ENCODE data around the gene ZSCAN16.
"Not testable (repeated sequence)": the region's sequence is repeated elsewhere in the genome, so short reads cannot be mapped to it uniquely, and the experiment has no call there.

The ZSCAN16 gene

DNA sequence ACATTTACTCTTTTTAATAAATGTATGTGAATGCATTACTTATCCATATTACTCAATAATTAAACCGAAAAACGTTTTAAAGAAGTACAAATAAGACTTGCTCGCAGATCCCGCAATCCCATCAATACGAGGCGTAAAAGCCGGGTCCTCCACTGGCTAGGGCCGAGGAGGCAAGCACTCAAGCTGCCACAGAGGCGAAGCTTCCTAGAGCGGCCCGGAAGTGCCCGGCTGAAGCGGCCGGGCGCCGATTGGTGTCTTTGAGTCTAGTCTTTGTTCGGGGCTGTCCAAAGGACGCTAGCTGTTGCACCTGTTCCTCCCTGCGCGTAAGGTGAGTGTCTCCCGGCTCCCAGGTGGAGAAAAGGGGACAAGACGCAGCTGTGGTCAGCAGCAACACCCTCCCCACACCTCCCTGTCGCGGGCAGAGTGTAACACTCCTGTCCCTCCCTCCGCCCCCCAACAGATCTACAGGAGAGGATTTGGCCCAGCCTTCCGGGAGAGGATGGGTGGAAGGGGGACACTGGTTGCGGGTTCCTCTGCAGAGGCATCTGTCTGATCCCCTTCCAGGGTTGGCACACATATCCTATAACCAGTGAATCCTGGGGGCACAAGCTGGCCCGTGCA is at the start of gene ZSCAN16:
TSS of gene ZSCAN16 (plus strand) at position 260 of the 621 bp plus-strand sequence. CDS start 835 bp downstream, outside the sequence.
- DNase-seq: peak; percentile 84

GRCh38 chr6:28078050-28078449 is 46.4 kb upstream of the ZSCAN16 start:
- DNase-seq: no peak

DNA sequence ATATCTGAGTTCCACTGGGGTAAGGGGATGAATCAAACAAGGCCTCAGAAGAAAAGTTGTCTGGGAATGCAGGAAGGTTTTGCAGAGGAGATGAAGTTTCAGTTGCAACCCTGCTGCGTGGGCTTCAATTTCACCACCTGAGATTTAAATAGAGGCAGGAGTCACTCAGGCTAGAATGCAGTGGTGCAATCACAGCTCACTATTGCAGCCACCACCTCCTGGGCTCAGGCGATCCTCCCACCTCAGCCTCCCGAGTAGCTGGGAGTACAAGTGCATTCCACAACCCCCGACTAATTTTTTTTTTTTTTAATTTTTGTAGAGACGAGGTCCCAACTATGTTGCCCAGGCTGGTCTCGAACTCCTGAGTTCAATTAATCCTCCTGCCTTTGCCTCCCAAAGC is 45.6 kb upstream of the ZSCAN16 start:
- no peak for DNase-seq

DNA sequence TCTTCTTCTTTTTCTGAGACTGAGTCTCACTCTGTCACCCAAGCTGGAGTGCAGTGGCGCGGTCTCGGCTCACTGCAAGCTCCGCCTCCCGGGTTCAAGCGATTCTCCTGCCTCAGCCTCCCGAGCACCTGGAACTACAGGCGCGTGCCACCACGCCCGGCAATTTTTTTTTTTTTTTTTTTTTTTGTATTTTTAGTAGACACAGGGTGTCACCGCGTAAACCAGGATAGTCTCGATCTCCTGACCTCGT is 44.1 kb upstream of the ZSCAN16 start, which contains the start of gene ZNF165:
TSS of gene ZNF165 (plus strand) at position 188 of the 250 bp plus-strand sequence. CDS start 4,913 bp downstream, outside the sequence.
- not testable (repeated sequence) for DNase-seq

GRCh38 chr6:28080631-28081485 is 43.6 kb upstream of the ZSCAN16 start:
- peak; percentile 88 to 93 for DNase-seq

DNA sequence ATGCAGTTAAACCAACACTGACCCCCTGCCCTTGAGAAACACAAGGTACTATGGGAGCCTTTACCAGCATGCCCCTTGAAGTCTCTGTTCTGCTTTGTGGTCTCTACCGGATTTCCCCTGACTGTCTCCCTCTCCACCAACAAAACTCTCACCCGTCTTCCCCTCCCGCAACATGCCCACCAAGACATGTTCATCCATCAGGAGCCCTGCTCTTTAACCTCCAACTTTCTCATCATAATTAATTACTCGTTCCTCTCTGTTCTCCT is 43.0 kb upstream of the ZSCAN16 start:
- peak; percentile 73 to 78 for DNase-seq

DNA sequence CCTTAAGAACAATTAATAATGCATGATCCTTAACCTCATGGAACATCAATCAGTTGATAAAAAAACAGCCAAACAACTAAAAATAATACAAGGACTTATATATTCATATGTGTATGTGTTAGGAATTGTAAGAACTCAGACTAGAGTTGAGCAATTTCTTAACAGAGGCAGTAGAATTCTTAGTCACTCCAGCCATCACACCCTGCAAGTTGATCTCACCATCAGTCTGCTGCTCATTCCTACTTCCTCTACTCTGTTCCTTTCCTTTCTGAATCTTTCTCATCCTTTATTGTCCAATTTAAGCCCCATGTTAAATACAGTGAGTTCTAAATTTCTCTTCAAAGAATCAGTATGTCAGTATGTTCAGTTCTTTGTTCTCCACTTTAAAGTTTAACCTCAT is 41.5 kb upstream of the ZSCAN16 start:
- no peak for DNase-seq

DNA sequence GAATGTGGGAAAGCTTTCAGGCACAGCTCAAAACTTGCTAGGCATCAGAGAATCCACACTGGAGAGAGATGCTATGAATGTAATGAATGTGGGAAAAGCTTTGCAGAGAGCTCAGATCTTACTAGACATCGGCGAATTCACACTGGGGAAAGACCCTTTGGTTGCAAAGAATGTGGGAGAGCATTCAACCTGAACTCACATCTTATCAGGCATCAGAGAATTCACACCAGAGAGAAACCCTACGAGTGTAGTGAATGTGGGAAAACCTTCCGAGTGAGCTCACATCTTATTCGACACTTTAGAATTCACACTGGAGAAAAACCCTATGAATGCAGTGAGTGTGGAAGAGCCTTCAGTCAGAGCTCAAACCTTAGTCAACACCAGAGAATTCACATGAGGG is 35.4 kb upstream of the ZSCAN16 start:
- no peak for DNase-seq

- peak; percentile 23 to 68 for DNase-seq
Observed at GRCh38 chr6:28090917-28091586, 33.4 kb upstream of the ZSCAN16 start.

DNA sequence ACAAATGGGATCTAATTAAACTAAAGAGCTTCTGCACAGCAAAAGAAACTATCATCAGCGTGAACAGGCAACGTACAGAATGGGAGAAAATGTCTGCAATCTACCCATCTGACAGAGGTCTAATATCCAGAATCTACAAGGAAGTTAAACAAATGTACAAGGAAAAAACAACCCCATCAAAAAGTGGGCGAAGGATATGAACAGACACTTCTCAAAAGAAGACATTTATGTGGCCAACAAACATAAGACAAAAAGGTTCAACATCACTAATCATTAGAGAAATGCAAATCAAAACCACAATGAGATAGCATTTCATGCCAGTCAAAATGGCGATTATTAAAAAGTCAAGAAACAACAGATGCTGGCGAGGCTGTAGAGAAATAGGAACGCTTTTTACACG is 22.2 kb upstream of the ZSCAN16 start:
- not testable (repeated sequence) for DNase-seq

DNA sequence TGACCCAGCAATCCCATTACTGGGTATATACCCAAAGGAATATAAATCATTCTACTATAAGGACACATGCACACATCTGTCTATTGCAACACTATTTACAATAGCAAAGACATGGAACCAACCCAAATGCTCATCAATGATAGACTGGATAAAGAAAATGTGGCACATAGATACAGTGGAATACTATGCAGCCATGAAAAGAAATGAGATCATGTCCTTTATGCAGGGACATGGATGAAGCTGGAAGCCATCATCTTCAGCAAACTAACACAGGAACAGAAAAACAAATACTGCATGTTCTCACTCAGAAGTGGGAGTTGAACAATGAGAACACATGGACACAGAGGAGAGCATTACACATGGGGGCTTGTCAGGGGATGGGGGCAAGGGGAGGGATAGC is 21.7 kb upstream of the ZSCAN16 start:
- not testable (repeated sequence) for DNase-seq

GRCh38 chr6:28104392-28105244 is 19.8 kb upstream of the ZSCAN16 start:
- peak; percentile 87 to 90 for DNase-seq

GRCh38 chr6:28105245-28105639 is 19.2 kb upstream of the ZSCAN16 start:
- DNase-seq: peak; percentile 33 to 59

DNA sequence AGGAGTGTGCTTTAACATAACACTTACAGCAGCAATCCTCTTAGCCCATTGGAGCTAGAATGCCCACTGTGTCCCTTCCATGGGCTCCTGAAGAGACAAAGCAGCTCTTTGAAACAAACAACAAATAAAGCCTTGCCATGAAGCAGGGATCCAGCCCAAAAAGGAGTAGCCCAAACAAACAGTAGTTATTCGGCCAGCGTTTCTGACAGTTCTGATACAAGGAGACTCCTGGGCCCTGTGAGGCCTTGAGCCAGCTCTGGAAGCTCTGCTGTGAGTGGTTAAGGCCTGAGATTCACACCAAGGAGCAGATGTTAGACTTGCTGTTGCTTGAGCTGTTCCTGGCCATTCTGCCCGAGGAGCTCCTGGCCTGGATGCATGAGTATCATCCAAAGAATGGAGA is 16.9 kb upstream of the ZSCAN16 start:
- no peak for DNase-seq

GRCh38 chr6:28111964-28112363 is 12.4 kb upstream of the ZSCAN16 start:
- no peak for DNase-seq

DNA sequence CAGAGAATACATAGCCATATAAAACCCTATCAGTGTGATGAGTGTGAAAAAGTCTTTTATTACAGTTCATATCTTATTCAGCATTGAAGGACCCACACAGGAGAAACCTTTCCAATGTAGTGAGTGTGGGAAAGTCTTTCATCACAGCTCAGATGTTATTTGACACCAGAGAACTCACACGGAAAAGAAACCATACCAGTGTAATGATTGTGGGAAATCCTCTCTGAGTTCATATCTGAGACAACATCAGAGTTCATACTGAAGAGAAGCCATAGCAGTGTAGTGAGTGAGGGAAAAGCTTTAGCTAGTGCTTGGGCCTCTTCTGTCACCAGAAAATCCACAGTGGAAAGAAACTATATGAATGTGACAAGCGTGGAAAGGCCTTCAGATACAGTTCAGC is 8.6 kb upstream of the ZSCAN16 start:
- DNase-seq: no peak

GRCh38 chr6:28117386-28118050 is 6.9 kb upstream of the ZSCAN16 start:
- peak in 1 of 2 experiments; percentile 34 for DNase-seq

GRCh38 chr6:28118217-28118616 is 6.2 kb upstream of the ZSCAN16 start:
- DNase-seq: no peak

- no peak for DNase-seq
Observed at GRCh38 chr6:28121876-28122275, 2.5 kb upstream of the ZSCAN16 start.

DNA sequence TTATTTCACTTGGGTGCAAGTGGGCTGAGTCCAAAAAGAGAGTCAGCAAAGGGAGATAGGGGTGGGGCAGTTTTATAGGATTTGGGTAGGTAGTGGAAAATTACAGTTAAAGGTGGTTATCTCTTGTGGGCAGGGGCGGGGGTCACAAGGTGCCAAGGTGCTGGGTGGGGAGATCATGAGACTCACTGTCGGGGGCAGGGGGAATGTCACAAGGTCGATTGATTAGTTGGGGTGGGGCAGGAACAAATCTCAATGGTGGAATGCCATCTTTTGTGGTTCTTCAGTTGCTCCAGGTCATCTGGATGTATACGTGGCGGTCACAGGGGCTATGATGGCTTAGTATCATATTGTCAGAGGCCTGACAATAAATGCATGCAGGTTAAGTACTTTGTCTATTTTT is 2.1 kb upstream of the ZSCAN16 start:
- DNase-seq: not testable (repeated sequence)

- peak in 1 of 2 experiments; percentile 12 for DNase-seq
Observed at GRCh38 chr6:28124971-28125353, 553 bp downstream of the ZSCAN16 start.

GRCh38 chr6:28125401-28125800 is 992 bp downstream of the ZSCAN16 start:
- DNase-seq: no peak

- peak; percentile 68 to 73 for DNase-seq
Observed at GRCh38 chr6:28134015-28134414, 9.6 kb downstream of the ZSCAN16 start.

Measured in Kasumi-1 (cell line).